GM19099 (cell line): ENCODE data around the gene CRACR2A.

ENCODE experiments used
- POLR2A ChIP-seq: IDR thresholded peaks from 3 replicates; pipeline ENCODE4 v1.6.1; 2011; ENCODE audit warnings: low read depth; ENCODE audit not compliant: insufficient read length; ENCODE audit errors: extremely low read depth

Gene CRACR2A

GRCh38 chr12:3597526-3598210 lies 155.2 kb downstream of the CRACR2A start:
- no peak for TF ChIP-seq POLR2A

GRCh38 chr12:3596703-3597415 lies 156.1 kb downstream of the CRACR2A start:
- TF ChIP-seq POLR2A = no peak

GRCh38 chr12:3595721-3596120 lies 157.2 kb downstream of the CRACR2A start:
- no peak for TF ChIP-seq POLR2A

GRCh38 chr12:3594966-3595365 lies 157.9 kb downstream of the CRACR2A start:
- no peak for TF ChIP-seq POLR2A

- TF ChIP-seq POLR2A = no peak
Observed at GRCh38 chr12:3593906-3594483, 158.9 kb downstream of the CRACR2A start.

- no peak for TF ChIP-seq POLR2A
Observed at GRCh38 chr12:3592856-3593625, 159.9 kb downstream of the CRACR2A start.

- no peak for TF ChIP-seq POLR2A
Observed at GRCh38 chr12:3589745-3590144, 163.2 kb downstream of the CRACR2A start.

- TF ChIP-seq POLR2A = no peak
Observed at GRCh38 chr12:3587402-3588013, 165.4 kb downstream of the CRACR2A start.

- TF ChIP-seq POLR2A = no peak
Observed at GRCh38 chr12:3583656-3584334, 169.1 kb downstream of the CRACR2A start.

- no peak for TF ChIP-seq POLR2A
Observed at GRCh38 chr12:3580094-3580749, 172.7 kb downstream of the CRACR2A start.

GRCh38 chr12:3579446-3580093 lies 173.3 kb downstream of the CRACR2A start:
- TF ChIP-seq POLR2A = no peak

- no peak for TF ChIP-seq POLR2A
Observed at GRCh38 chr12:3578557-3578956, 174.4 kb downstream of the CRACR2A start.

- no peak for TF ChIP-seq POLR2A
Observed at GRCh38 chr12:3576891-3577290, 176.0 kb downstream of the CRACR2A start.

GRCh38 chr12:3574986-3575385 lies 177.9 kb downstream of the CRACR2A start:
- TF ChIP-seq POLR2A = no peak

GRCh38 chr12:3572560-3572959 lies 180.3 kb downstream of the CRACR2A start:
- no peak for TF ChIP-seq POLR2A
